ENCODE measurements around the gene ZNF891.

Gene ZNF891

GRCh38 chr12:133130038-133130807 is at the start of gene ZNF891, which contains the start of gene ZNF10:
TSS of gene ZNF891 (minus strand) at chr12:133130274. CDS start at chr12:133121918, 8,356 bp downstream.
TSS of gene ZNF10 (plus strand) at chr12:133130627. CDS start at chr12:133144493, 13,866 bp downstream.
- DNase-seq: peak; percentile 69

GRCh38 chr12:133174901-133175300 is 44.8 kb upstream of the ZNF891 start:
- DNase-seq: no peak

DNA sequence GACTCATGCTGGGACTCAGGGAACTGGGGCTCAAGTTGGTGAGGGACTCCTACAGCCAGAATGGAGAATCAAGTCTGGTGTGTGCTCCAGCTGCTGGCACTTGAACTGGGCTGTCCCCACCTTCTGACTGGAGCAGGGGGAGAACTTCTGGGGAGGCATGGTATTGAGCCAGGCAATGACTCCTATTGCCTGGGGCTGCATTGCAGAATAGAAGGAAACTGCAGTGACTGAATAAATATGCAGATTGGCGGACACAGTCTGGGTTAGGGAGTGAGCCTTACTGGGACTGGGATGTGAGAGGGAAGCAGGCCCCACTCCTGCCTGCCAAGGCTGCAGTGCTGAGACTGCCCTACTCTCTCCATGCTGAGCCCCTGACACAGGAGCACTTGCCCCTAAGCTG is 42.4 kb upstream of the ZNF891 start:
- DNase-seq: no peak

DNA sequence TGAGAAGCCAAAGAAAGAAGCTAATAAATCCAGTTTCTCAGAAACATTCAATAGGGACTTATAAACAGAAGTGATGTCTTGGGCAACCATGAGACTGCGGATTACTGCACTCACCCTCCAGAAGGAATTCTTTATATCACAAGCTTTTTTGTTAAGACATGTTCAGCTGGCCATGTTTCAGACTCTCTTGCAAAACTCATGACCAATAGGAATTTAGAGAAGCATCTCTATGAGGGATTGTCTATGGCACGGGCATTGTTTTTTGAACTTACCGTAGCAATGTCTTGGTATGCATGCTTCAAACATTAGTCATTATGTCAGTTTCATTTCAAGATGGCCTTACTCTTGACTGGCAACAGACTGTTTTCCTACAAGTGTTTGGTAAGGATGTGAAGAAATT is 35.7 kb upstream of the ZNF891 start:
- DNase-seq: no peak

- no peak for DNase-seq
These were observed 26.1 kb upstream of the ZNF891 start for GRCh38 chr12:133156125-133156690.

DNA sequence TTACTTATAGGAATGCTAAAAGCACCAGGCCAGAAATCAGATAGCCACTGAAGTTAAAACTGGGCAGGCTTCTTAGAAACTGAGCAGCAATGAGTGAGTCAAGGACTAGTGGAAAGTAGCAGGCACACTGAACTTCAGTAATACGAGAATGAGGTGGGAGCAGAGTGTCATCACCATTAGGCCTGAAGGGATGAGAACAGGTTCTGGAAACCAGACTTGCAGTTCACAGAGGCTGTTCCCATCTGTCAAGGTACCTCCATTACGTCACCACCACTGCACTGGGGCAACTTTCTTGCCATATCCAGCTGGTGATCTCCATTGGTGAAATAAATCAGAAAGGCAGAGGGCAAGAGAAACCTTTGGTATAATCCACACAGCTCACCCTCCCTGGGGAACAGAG is 15.9 kb upstream of the ZNF891 start:
- no peak for DNase-seq

DNA sequence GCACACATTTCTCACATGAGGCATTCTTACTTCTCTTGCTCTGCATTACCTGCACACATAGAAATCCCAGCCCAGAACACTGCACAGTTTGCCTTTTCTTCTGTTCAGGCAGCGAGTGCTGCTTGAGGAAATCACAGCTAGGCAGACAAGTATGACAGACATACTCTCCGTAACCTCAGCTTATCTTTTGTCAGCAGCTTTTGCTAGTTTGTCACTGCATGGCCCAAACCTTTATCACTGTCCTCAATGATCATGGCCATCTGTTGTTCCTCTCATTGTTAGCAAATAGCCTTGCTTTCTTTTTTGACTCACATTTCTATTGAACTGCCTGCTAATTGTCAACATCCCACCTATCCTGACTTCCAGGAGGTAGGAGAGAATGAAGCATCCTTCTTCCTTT is 5.7 kb upstream of the ZNF891 start:
- DNase-seq: no peak

DNA sequence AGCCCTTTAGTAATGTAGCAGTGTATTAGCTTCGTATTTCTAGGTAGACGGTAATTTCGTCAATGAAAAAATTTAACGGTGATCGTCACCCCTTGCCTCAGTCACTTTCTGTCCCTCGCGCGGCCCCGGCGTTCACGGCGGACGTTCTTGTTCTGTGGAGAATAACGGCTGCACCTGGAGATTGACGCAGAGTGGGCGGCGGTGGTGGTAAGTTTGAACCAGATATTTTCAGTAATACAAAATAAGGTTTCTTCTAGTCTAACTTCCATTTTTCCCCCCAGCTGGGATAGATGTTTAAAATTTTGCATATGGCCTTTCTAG is 694 bp upstream of the ZNF891 start:
- peak; percentile 69 for DNase-seq

- DNase-seq: no peak
These were observed 571 bp downstream of the ZNF891 start for GRCh38 chr12:133129368-133130037.

- no peak for DNase-seq
These were observed 5.4 kb downstream of the ZNF891 start for GRCh38 chr12:133124674-133125073.

DNA sequence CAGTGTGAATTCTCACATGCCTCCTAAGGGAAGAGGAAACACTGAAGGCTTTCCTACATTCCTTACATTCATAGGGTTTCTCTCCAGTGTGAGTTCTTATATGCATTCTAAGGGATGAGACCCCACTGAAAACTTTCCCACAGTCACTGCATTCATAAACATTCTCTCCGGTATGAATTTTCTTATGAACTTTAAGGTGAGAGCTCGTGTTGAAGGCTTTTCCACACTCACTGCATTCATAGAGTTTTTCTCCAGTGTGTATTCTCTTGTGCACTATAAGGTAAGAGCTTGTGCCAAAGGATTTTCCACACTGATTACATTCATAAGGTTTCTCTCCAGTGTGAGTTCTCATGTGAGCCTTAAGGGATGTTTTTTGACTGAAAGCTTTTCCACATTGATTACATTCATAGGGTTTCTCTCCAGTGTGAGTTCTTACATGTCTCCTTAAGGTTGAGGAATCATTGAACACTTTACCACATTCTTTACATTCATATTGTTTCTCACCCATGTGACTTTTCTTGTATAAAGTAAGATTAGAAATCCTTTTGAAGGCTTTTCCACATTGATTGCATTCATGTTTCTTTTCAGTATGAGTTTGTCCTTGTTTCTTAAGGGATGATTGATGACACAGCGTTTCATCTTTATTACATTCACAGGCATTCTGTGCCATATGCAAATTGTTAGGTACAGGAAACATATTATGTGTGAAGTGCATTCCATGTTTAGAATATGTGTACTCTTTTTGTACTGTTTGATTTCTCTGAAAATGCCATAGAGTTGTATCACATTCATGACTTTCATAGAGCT is 9.5 kb downstream of the ZNF891 start:
- DNase-seq: no peak

DNA sequence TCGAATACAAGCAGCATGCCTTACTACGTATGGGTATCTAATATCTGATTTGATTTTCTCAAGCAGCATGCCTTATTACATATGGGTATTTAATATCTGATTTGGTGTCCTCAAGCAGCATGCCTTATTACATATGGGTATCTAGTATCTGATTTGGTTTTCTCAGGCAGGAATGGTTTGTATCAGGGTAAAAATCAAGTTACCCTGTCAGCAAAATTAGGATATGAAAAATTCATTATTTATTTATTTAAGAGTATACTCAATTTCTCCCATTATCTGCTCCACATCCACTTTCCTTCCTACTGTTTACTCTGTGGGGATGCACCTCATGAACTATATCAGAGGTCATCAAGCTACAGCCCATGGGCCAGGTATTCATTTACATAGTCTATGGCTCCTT is 21.9 kb downstream of the ZNF891 start:
- no peak for DNase-seq

GRCh38 chr12:133107121-133107520 is 23.0 kb downstream of the ZNF891 start:
- no peak for DNase-seq

DNA sequence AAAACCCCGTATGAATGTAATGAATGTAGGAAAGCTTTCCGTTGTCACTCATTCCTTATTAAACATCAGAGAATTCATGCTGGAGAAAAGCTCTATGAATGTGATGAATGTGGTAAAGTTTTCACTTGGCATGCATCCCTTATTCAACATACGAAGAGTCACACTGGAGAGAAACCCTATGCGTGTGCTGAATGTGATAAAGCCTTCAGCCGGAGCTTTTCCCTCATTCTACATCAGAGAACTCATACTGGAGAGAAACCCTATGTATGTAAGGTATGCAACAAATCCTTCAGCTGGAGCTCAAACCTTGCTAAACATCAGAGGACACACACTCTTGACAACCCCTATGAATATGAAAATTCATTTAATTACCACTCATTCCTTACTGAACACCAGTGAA is 23.8 kb downstream of the ZNF891 start:
- DNase-seq: no peak

DNA sequence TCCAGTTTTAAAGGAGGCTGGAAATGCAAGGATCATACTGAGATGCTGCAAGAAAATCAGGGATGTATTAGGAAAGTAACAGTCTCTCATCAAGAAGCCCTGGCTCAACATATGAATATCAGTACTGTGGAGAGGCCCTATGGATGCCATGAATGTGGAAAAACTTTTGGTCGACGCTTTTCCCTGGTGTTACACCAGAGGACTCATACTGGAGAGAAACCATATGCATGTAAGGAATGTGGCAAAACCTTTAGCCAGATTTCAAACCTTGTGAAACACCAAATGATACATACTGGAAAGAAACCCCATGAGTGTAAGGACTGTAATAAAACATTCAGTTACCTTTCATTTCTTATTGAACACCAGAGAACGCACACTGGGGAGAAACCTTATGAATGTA is 24.5 kb downstream of the ZNF891 start:
- no peak for DNase-seq

DNA sequence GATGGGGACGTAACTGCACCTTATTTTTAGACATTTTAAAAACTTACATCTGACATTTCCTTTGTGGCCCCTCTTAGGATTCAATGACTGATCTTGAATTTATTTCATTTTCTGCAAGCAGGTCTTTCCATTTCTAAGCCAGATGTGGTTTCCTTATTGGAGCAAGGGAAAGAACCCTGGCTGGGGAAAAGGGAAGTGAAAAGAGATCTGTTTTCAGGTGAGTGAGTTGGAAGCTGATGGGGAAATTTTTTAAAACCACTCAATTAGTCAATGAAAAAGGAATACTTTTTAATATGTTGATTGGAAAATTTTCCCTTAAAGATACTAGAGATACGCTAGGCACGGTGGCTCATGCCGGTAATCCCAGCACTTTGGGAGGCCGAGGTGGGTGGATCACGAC is 46.7 kb downstream of the ZNF891 start:
- DNase-seq: no peak

- DNase-seq: no peak
These were observed 48.8 kb downstream of the ZNF891 start for GRCh38 chr12:133081159-133081780.

DNA sequence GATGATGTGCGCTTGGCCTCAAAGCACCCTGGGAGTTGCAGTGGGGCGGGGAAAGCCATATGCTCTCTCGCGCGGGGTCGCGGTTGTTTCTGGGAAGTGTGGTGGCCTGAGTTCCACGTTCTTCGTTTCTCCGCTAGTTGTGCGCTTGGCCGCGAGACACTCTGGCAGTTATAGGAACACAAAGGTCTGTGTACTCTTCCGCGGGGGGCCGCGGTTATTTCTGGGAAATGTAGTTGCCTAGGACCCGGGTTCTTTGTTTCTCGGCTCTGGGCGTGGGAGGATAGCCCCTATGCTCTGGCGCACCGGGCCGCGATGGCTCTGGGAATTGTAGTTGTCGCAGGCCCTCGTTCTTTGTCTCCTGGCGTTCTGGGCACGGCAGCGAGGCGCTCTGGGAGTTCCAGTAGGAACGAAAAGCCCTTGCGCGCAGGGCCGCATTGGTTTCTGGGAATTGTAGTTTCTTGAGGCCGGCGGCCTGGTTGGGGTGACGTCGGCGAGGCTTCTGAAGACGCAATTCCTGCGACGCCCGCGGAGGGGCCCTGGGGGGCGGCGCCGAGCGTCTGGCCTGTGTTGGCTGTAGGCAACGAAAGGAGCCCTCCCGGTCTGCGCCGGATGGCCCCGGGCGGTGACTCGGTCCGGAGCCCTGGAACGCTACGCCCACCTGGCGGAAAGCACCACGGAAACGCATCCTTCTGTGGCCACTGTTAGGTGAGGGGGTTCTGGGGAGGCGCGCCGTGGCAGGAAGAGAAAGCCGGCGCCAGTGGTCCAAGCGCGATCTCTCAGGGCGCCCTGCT is 49.5 kb downstream of the ZNF891 start, which contains the start of gene ZNF140:
Gene ZNF140, plus strand, starts transcription at position 556 of the 791 bp plus-strand sequence. CDS start 398 bp downstream, outside the sequence.
- DNase-seq: peak; percentile 97

- DNase-seq: peak; percentile 97
These were observed 50.1 kb downstream of the ZNF891 start for GRCh38 chr12:133080026-133080367.

- DNase-seq: no peak
These were observed 56.2 kb downstream of the ZNF891 start for GRCh38 chr12:133073836-133074235.

DNA sequence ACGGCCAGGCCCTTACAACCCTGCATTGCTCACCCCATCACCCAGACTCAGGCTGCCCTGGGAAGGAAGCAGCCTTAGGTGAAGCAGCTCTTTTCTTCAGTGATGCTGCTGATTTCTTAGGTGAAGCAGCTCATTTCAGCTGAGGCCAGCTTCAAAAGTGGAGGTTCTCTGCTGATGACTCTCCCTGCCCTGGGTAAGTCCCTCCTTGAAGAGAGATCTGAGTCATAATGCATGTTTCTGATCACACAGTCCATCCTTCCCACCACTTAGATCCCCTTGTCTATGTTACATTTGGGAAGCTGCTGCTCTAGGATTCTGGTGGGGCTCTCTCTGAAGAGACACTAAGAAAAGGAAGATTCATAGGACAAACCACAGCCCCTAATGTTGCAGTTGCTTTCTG is 66.5 kb downstream of the ZNF891 start:
- no peak for DNase-seq

GRCh38 chr12:133061954-133062353 is 68.1 kb downstream of the ZNF891 start:
- DNase-seq: no peak
